ENCODE measurements around the gene NLRP8.
"Not testable (repeated sequence)": the region's sequence is repeated elsewhere in the genome, so short reads cannot be mapped to it uniquely, and the experiment has no call there.

Gene NLRP8

DNA sequence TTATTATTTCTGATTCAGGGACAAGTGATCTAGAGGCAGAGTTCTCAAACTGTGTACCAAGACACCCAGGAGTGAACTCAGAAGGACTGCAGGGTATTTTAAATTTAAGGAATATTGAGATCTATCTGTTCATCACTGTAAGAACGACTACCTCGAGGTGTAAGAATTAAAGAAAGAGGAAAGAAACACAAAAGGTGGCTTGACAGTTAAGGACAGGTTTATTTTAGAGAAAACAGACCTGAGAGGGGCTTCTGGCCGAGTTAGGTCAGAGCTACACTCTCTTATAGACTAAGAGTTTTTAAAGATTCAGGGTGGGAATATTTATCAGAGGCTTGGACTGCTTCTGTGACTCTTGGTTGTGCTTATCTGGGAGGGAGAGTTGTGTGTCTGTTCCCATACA, 26.4 kb downstream of the NLRP8 start:
- no peak for DNase-seq (ENCODE audit: low read depth)

DNA sequence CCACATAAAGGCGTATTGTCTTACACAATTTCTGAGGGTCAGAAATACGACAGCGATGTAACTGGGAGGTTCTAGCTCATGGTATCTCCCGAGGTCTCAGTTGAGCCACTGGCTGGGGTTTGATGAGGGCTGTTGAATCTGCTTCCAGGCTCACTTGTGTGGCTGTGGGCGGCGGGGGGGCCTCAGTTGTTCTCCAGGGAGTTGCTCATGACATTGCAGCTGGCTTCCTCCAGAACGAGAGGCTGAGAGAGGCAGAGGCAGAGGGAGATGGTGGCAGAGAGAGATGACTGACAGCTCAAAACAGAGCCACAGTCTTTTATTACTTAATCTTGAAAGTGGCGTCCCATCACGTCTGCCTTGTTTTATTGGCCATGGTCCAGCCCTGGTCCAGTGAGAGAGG, 32.8 kb downstream of the NLRP8 start:
- no peak for DNase-seq (ENCODE audit: low read depth)

DNA sequence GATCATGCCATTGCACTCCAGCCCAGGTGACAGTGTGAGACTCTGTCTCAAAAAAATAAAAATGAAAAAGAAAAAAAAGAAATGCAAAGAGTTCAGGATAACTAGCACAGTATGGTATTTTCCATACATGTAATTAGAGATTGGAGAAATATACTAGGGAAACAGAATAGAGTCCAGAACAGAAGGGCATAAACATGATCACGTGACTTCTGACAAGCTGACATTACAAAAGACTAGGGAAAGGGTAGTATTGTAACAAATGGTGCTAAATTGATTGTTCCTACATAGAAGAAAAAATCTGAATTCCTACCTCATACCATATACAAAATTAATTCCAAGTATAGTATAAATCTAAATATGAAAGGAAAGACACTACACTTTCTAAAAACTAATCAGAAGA, 37.6 kb downstream of the NLRP8 start:
- no peak for DNase-seq (ENCODE audit: low read depth)

DNA sequence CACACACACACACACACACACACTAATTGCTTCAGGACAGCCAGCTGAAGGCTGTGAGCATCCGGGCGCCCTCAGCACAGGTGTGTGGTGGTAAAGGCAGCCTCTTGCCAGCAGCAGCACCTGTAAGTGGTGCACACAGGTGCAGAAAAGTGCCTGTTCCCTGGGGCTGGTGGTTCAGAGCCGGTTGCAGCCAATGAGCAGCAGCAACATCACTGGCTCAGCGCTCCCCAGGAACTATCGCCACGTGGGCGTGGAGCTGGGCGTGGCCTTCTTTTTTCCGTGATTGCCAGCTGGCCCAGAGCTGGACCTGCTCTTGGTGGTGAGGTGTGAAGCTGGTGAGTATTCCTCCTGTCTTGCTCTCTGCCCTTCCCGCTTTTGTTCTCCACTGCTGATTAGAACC, 38.9 kb downstream of the NLRP8 start, which contains the start of gene NLRP5:
Gene NLRP5, plus strand, starts transcription at position 289 of the 400 bp plus-strand sequence.
- no peak for DNase-seq (ENCODE audit: low read depth)

DNA sequence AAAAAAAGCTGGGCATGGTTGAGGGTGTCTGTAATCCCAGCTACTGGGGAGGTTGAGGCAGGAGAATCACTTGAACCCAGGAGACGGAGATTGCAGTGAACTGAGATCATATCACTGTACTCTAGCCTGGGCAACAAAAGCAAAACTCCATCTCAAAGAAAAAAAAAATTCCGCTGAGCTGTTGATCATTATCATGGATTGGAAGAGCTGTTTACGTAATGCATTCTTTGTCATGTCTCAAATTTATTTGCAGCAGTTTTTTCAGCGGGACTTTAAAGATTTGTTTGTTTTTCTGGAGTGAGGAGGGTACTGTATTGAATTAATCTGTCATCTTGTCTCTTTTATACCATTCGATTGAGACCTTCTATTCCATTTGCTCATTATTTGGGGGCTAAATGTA, 43.2 kb downstream of the NLRP8 start:
- no peak for DNase-seq (ENCODE audit: low read depth)

DNA sequence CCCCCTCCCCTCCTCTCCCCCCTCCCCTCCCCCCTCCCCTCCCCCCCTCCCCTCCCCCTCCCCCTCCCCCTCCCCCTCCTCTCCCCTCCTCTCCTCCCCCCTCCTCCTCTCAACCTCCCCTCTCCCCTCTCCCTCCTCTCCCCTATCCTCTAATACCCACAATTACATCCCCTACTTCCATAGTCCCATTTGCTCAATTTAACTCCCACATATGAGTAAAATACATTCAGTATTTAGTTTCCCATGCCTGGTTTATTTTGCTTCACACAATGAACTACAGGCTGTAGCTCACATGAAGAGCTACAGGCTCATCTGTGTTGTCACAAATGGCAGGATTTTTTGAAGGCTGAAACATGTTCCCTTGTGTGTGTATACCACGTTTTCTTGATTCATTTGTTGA, 45.9 kb downstream of the NLRP8 start:
- DNase-seq (ENCODE audit: low read depth) = no peak

DNA sequence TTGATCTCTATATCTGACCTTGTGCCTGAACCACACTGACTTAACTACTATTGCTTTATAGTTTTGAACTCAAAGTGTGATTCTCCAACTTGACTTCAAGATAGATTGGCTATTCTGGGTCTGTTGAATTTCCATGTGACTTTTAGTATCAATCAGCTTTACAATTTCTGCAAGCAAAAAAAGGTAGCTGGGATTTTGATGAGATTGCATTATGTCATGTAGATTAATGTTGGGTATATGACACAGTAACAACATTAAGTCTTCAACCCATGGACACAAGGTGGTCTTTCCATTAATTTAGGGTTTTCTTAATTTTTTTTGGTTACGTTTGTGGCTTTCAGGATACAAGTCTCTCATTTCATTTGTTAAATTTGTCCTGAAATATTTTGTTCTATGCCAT, 67.1 kb downstream of the NLRP8 start:
- DNase-seq (ENCODE audit: low read depth) = no peak

DNA sequence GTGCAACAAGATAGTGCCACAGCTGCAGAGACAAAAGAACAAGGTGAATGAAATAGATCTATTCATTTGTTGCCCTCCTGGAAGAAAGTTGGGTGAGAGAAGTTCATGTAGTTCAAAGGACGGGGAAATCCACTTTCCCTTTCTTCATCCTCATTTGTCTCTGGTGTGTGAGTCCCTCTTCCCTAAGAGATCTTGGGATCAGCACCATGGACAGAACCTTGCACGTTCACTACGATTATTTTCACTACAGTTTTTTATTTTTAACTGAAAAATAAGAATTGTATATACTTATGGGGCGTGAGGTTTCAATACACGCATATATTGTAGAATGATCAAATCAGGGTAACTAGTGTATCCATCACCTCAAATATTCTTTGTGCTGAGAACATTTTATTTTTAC, 68.1 kb downstream of the NLRP8 start:
- DNase-seq (ENCODE audit: low read depth) = no peak

DNA sequence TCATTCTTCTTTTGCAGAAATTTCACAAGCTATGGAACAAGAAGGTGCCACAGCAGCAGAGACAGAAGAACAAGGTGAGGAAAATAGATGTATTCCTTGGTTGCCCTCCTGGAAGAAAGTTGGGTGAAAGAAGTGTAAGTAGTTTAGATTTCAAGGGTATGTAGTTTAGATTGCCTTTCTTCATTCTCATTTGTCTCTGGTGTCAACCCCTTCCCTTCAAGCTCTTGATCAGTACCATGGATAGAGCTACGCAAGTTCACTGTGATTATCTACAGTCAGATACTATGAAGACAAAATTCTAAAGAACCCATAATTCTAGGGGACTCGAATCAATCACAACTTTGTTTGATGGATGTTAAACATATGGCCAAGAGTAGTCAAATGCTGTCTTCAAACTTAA, 71.7 kb downstream of the NLRP8 start:
- DNase-seq (ENCODE audit: low read depth) = not testable (repeated sequence)

DNA sequence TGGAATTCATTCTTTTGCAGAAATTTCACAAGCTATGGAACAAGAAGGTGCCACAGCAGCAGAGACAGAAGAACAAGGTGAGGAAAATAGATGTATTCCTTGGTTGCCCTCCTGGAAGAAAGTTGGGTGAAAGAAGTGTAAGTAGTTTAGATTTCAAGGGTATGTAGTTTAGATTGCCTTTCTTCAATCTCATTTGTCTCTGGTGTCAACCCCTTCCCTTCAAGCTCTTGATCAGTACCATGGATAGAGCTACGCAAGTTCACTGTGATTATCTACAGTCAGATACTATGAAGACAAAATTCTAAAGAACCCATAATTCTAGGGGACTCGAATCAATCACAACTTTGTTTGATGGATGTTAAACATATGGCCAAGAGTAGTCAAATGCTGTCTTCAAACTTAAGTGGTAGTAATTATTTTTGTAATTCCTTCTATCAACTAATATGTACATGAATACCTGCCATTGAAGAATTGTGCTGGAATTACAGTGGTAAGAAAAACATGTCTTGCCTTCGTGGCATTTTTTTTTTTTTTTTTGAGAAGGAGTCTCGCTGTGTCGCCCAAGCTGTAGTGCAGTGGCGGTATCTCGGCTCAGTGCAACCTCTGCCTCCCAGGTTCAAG, 72.8 kb downstream of the NLRP8 start:
- not testable (repeated sequence) for DNase-seq (ENCODE audit: low read depth)

DNA sequence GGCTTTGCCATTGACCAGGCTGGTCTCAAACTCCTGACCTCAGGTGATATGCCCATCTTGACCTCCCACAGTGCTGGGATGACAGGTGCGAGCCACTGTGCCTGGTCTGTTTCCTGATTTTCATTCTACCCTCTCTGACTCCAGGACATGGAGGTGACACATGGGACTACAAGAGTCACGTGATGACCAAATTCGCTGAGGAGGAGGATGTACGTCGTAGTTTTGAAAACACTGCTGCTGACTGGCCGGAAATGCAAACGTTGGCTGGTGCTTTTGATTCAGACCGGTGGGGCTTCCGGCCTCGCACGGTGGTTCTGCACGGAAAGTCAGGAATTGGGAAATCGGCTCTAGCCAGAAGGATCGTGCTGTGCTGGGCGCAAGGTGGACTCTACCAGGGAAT, 79.1 kb downstream of the NLRP8 start:
- no peak for DNase-seq (ENCODE audit: low read depth)
